Liver (tissue), 9 donors: Measurements from ENCODE around the gene POGK. TPM values are rescaled to one million over a fixed set of nuclear protein-coding genes. Genes with fewer than 3 reads are reported as not detected.

Experiments
- DNase-seq: peaks from one replicate; pipeline ENCODE4 v3.0.0-alpha.2; 2017; ENCODE audit warnings: low spot score
- H3K27ac ChIP-seq, 2 donors: one replicate each; pipeline ENCODE4 v1.7.0; 2013; ENCODE audit warnings: inconsistent platforms in 2 of 2, low read length in 2 of 2, control low read depth in 1 of 2, low read depth in 1 of 2, mild to moderate bottlenecking in 1 of 2
- H3K27me3 ChIP-seq, 4 donors: one replicate each; pipeline versions ENCODE4 v1.6.1 to v1.7.0; 2013; ENCODE audit warnings: low read length in 3 of 4, inconsistent platforms in 1 of 4, mild to moderate bottlenecking in 1 of 4, moderate library complexity in 1 of 4; ENCODE audit not compliant: control insufficient read depth in 4 of 4, insufficient read depth in 4 of 4
- H3K36me3 ChIP-seq, 4 donors: one replicate each; pipeline versions ENCODE4 v1.6.1 to v1.7.0; 2013; ENCODE audit warnings: low read length in 3 of 4, mild to moderate bottlenecking in 3 of 4, low read depth in 1 of 4, moderate library complexity in 1 of 4; ENCODE audit not compliant: control insufficient read depth in 4 of 4, insufficient read depth in 3 of 4
- H3K4me1 ChIP-seq, 4 donors: one replicate each; pipeline versions ENCODE4 v1.6.1 to v1.7.0; 2013; ENCODE audit warnings: low read length in 3 of 4, mild to moderate bottlenecking in 3 of 4, moderate library complexity in 1 of 4; ENCODE audit not compliant: control insufficient read depth in 4 of 4, insufficient read depth in 4 of 4
- H3K4me3 ChIP-seq, 3 donors: one replicate each; pipeline versions ENCODE4 v1.6.1 to v1.7.0; 2013; ENCODE audit warnings: low read length in 3 of 3, control low read depth in 1 of 3, low read depth in 1 of 3, mild to moderate bottlenecking in 1 of 3
- H3K9ac ChIP-seq, 2 donors: one replicate each; pipeline ENCODE4 v1.7.0; 2013; ENCODE audit warnings: low read length in 2 of 2, mild to moderate bottlenecking in 2 of 2, moderate library complexity in 2 of 2, control low read depth in 1 of 2, low read depth in 1 of 2
- H3K9me3 ChIP-seq, 4 donors: one replicate each; pipeline versions ENCODE4 v1.6.1 to v1.7.0; 2013; ENCODE audit warnings: low read length in 3 of 4; ENCODE audit not compliant: control insufficient read depth in 4 of 4
- ATF3 ChIP-seq: IDR thresholded peaks from 2 replicates; pipeline ENCODE4 v1.6.1; 2016; ENCODE audit warnings: antibody characterized with exemption
- CTCF ChIP-seq: fragments of 150-350 bp; IDR thresholded peaks from 2 replicates; pipeline ENCODE4 v1.5.1; 2017; ENCODE audit warnings: improper control_type of control experiment, low read depth, low read length; ENCODE audit not compliant: missing input control
- EGR1 ChIP-seq, 2 donors: IDR thresholded peaks; 2 replicates each; pipeline ENCODE4 v1.6.1; 2016 to 2018; ENCODE audit warnings: antibody characterized with exemption in 2 of 2, low read depth in 2 of 2
- FOXA1 ChIP-seq: IDR thresholded peaks from 2 replicates; pipeline ENCODE4 v1.6.1; 2016; ENCODE audit warnings: antibody characterized with exemption
- FOXA2 ChIP-seq: IDR thresholded peaks from 2 replicates; pipeline ENCODE4 v1.6.1; 2016; ENCODE audit warnings: antibody characterized with exemption
- GABPA ChIP-seq, 2 donors: IDR thresholded peaks in 1 of 2; conservative IDR thresholded peaks in 1 of 2; 2 replicates each; pipeline ENCODE4 v1.6.1; 2016; ENCODE audit warnings: antibody characterized with exemption in 2 of 2, mild to moderate bottlenecking in 1 of 2, moderate library complexity in 1 of 2
- HNF4A ChIP-seq, 2 donors: conservative IDR thresholded peaks; 2 replicates each; pipeline ENCODE4 v1.6.1; 2016; ENCODE audit warnings: antibody characterized with exemption in 2 of 2, mild to moderate bottlenecking in 2 of 2
- HNF4G ChIP-seq: IDR thresholded peaks from 2 replicates; pipeline ENCODE4 v1.6.1; 2016; ENCODE audit warnings: antibody characterized with exemption
- JUND ChIP-seq, 2 donors: IDR thresholded peaks; 2 replicates each; pipeline ENCODE4 v1.6.1; 2016; ENCODE audit warnings: antibody characterized with exemption in 2 of 2
- MAX ChIP-seq: IDR thresholded peaks from 2 replicates; pipeline ENCODE4 v1.6.1; 2016; ENCODE audit warnings: antibody characterized with exemption
- NR2F2 ChIP-seq: IDR thresholded peaks from 2 replicates; pipeline ENCODE4 v1.6.1; 2016; ENCODE audit warnings: antibody characterized with exemption
- RAD21 ChIP-seq, 2 donors: IDR thresholded peaks; 2 replicates each; pipeline ENCODE4 v1.6.1; 2016; ENCODE audit warnings: antibody characterized with exemption in 2 of 2, mild to moderate bottlenecking in 2 of 2
- REST ChIP-seq: IDR thresholded peaks from 2 replicates; pipeline ENCODE4 v1.6.1; 2016; ENCODE audit warnings: antibody characterized with exemption, mild to moderate bottlenecking
- RXRA ChIP-seq, 2 donors: IDR thresholded peaks; 2 replicates each; pipeline ENCODE4 v1.6.1; 2017 to 2018; ENCODE audit warnings: antibody characterized with exemption in 2 of 2, mild to moderate bottlenecking in 1 of 2
- SP1 ChIP-seq: IDR thresholded peaks from 2 replicates; pipeline ENCODE4 v1.6.1; 2018; ENCODE audit warnings: antibody characterized with exemption, mild to moderate bottlenecking
- TAF1 ChIP-seq: conservative IDR thresholded peaks from 2 replicates; pipeline ENCODE4 v1.6.1; 2016; ENCODE audit warnings: antibody characterized with exemption, mild to moderate bottlenecking
- YY1 ChIP-seq: IDR thresholded peaks from 2 replicates; pipeline ENCODE4 v1.6.1; 2016; ENCODE audit warnings: antibody characterized with exemption, mild to moderate bottlenecking
- ZBTB33 ChIP-seq: IDR thresholded peaks from 2 replicates; pipeline ENCODE4 v1.6.1; 2016; ENCODE audit warnings: antibody characterized with exemption
- WGBS: extraction: QIAGEN DNeasy Blood & Tissue Kit; methylation state at CpG from one replicate; pipeline ENCODE4 v1.1.7; 2013; 5-methylcytosine and 5-hydroxymethylcytosine counted together
- polyA plus RNA-seq, 2 donors: library from polyadenylated mRNA; stranded (reverse) in 1 of 2; unstranded in 1 of 2; fragments of 200-250 nt in 1 of 2; fragments of >200 nt in 1 of 2; fragmentation: Nextera tagmentation in 1 of 2; extraction: Ambion mirVana in 1 of 2; gene quantifications; one replicate each; pipeline versions ENCODE4 v1.2.1 to v1.2.3, GENCODE V29; 2013 to 2015
- total RNA-seq, 2 donors: library from RNA; depleted of rRNA; stranded (reverse); fragments of >200 nt; gene quantifications; one replicate each; pipeline ENCODE4 v1.2.3, GENCODE V29; 2014
- donor health status: healthy.
- donor health status: healthy.
- donor health status: healthy.
- donor health status: healthy.
- donor health status: healthy.

Gene POGK
- total and polyA plus RNA-seq, 4 donors = 4.2 to 14.1 (median 6.7) TPM

- no peak overlapping the region for H3K4me3 ChIP-seq
- no peak overlapping the region for H3K27ac ChIP-seq
- no peaks in the 10 kb centered on the region for H3K36me3 ChIP-seq
- H3K27me3 ChIP-seq = peaks cover 0 to 3% (median 0%) of the 10 kb centered on the region in 4 donors
- TF ChIP-seq REST (no peak), FOXA1 (no peak), NR2F2 (no peak), HNF4G (no peak), YY1 (no peak), RAD21 (IDR thresholded peaks at IDR 0.05) (no peak), SP1 (no peak), JUND (IDR thresholded peaks at IDR 0.05) (no peak), EGR1 (IDR thresholded peaks at IDR 0.05; ENCODE audit: low read depth in 2 of 2) (no peak), TAF1 (no peak), GABPA (IDR thresholded peaks at IDR 0.05 in 1 of 2, conservative IDR thresholded peaks at IDR 0.05 in 1 of 2) (no peak), ZBTB33 (no peak), MAX (no peak), HNF4A (conservative IDR thresholded peaks at IDR 0.05) (no peak), FOXA2 (no peak), CTCF (no peak), ATF3 (no peak), RXRA (IDR thresholded peaks at IDR 0.05) (no peak)
- H3K9me3 ChIP-seq = peaks cover 0 to 4% (median 1%) of the 10 kb centered on the region in 4 donors
- H3K4me1 ChIP-seq = no peaks in the 10 kb centered on the region
- WGBS = 56% methylated on average over 4 of the region's 4 CpGs
- H3K9ac ChIP-seq = no peak overlapping the region
- DNase-seq = no peak
These were observed 56.5 kb downstream of the POGK start for GRCh38 chr1:166895766-166896165.
